SIG-M5 treated with dmso at 0.1 percent for 504 hours (cell line): ENCODE results near the gene GALNT9.

ENCODE experiments used
- DNase-seq: peaks from one replicate; lab custom pipeline; 2025; ENCODE audit not compliant: unreplicated experiment; lab: John Stamatoyannopoulos, UW

GALNT9 gene

GRCh38 chr12:132327336-132328171 is 1.8 kb downstream of the GALNT9 start:
- DNase-seq, result peak; percentile 45

GRCh38 chr12:132326646-132327045 is 2.7 kb downstream of the GALNT9 start:
- DNase-seq, result no peak

GRCh38 chr12:132325733-132326130 is 3.7 kb downstream of the GALNT9 start:
- no peak for DNase-seq

GRCh38 chr12:132324841-132325732 is 4.3 kb downstream of the GALNT9 start:
- no peak for DNase-seq

GRCh38 chr12:132324173-132324572 is 5.2 kb downstream of the GALNT9 start:
- no peak for DNase-seq

- no peak for DNase-seq
Measured at GRCh38 chr12:132323171-132324010, 6.0 kb downstream of the GALNT9 start.

GRCh38 chr12:132322206-132323132 is 6.9 kb downstream of the GALNT9 start:
- no peak for DNase-seq

GRCh38 chr12:132321321-132322118 is 7.9 kb downstream of the GALNT9 start:
- DNase-seq, result no peak

- DNase-seq, result no peak
Measured at GRCh38 chr12:132320767-132321211, 8.6 kb downstream of the GALNT9 start.

GRCh38 chr12:132319991-132320570 is 9.3 kb downstream of the GALNT9 start:
- DNase-seq, result no peak

GRCh38 chr12:132319359-132319950 is 9.9 kb downstream of the GALNT9 start:
- no peak for DNase-seq

- no peak for DNase-seq
Measured at GRCh38 chr12:132318618-132319033, 10.8 kb downstream of the GALNT9 start.

- no peak for DNase-seq
Measured at GRCh38 chr12:132318135-132318534, 11.3 kb downstream of the GALNT9 start.

GRCh38 chr12:132317233-132317938 is 12.0 kb downstream of the GALNT9 start:
- DNase-seq, result no peak

- no peak for DNase-seq
Measured at GRCh38 chr12:132316497-132317232, 12.7 kb downstream of the GALNT9 start.

- DNase-seq, result no peak
Measured at GRCh38 chr12:132315951-132316350, 13.4 kb downstream of the GALNT9 start.

- no peak for DNase-seq
Measured at GRCh38 chr12:132315507-132315906, 13.9 kb downstream of the GALNT9 start.
